ENCODE measurements around the gene SULT1E1. TPM values are rescaled to one million over a fixed set of nuclear protein-coding genes. Genes with fewer than 3 reads are reported as not detected.

SULT1E1 gene
- total and polyA plus RNA-seq, 2 of the 8 experiments (the other 6 are each of a cell fraction or from before 2014, with no cell fraction given), result not detected

GRCh38 chr4:69909195-69909594, 49.2 kb upstream of the SULT1E1 start:
- CTCF ChIA-PET (ENCODE audit: partially characterized antibody), result no interaction called here
- WGBS, 2 experiments (ENCODE audit: extremely low coverage in 1 of 2, insufficient coverage in 1 of 2, insufficient read length in 1 of 2, insufficient replicate concordance in 2 of 2, low coverage in 1 of 2, low lambda C conversion rate in 2 of 2, missing lambda C conversion rate in 1 of 2), result 91% methylated on average over 4 of the region's 4 CpGs; no CpG with 5 or more reads in 1 of the 2 experiments
- FAIRE-seq (no peak), DNase-seq (ENCODE audit: low read depth in 1 of 2, low spot score in 2 of 2) (no peak)
- POLR2A ChIA-PET (ENCODE audit: partially characterized antibody), result no interaction called here
- Histone ChIP-seq H4K8ac (ENCODE audit: extremely low read depth, insufficient read depth, low read length) (no peak overlapping the region), H2BK20ac (ENCODE audit: low read length) (no peak overlapping the region), H3K4me1 (replicated peaks in 1 of 4; ENCODE audit: control insufficient read depth in 3 of 4, insufficient read depth in 4 of 4, low read length in 3 of 4) (no peaks in the 10 kb centered on the region), H4K5ac (ENCODE audit: insufficient read length, low read depth, low read length) (no peak overlapping the region), H3K56ac (replicated peaks; ENCODE audit: insufficient read length, low read depth, low read length) (no peak overlapping the region), H3K79me1 (ENCODE audit: low read depth, low read length) (no peaks in the 10 kb centered on the region), H3K27me3 (replicated peaks in 1 of 4; ENCODE audit: control insufficient read depth in 3 of 4, extremely low read depth in 1 of 4, insufficient read depth in 3 of 4, low read length in 3 of 4) (no peaks in the 10 kb centered on the region), H2BK12ac (ENCODE audit: low read depth, low read length) (no peak overlapping the region), H3K4me2 (ENCODE audit: insufficient read depth in 1 of 2, low read depth in 2 of 2, low read length in 2 of 2) (no peak overlapping the region), H3K4ac (replicated peaks; ENCODE audit: insufficient read length, low read depth, low read length) (no peak overlapping the region), H3K36me3 (ENCODE audit: control insufficient read depth in 2 of 4, insufficient read depth in 4 of 4, low read length in 3 of 4) (no peaks in the 10 kb centered on the region), H4K20me1 (replicated peaks in 1 of 2; ENCODE audit: control insufficient read depth in 1 of 2, insufficient read depth in 2 of 2, low read length in 2 of 2) (no peaks in the 10 kb centered on the region), H4K91ac (replicated peaks; ENCODE audit: insufficient read length, low read length) (no peak overlapping the region), H2BK15ac (ENCODE audit: low read length) (no peak overlapping the region), H3K9me3 (ENCODE audit: insufficient read depth in 2 of 2, low read depth in 1 of 2, low read length in 1 of 2) (no peaks in the 10 kb centered on the region), H2AK5ac (ENCODE audit: low read depth, low read length) (no peak overlapping the region), H2BK120ac (replicated peaks; ENCODE audit: low read depth, low read length) (no peak overlapping the region), H3K27ac (ENCODE audit: low read depth, low read length) (no peak overlapping the region), H2AFZ (ENCODE audit: low read length) (no peak overlapping the region), H3K14ac (ENCODE audit: insufficient read length) (no peak overlapping the region), H3K79me2 (ENCODE audit: control insufficient read depth in 1 of 2, insufficient read depth in 2 of 2, low read length in 2 of 2) (no peaks in the 10 kb centered on the region), H2BK5ac (ENCODE audit: low read depth, low read length) (no peak overlapping the region), H3K18ac (ENCODE audit: extremely low read depth, low read length) (no peak overlapping the region), H3K4me3 (ENCODE audit: extremely low read depth in 1 of 4, insufficient read depth in 2 of 4, low read depth in 3 of 4, low read length in 4 of 4) (no peak overlapping the region), H3K9ac (replicated peaks in 1 of 4; ENCODE audit: extremely low read depth in 1 of 4, low read depth in 3 of 4, low read length in 3 of 4) (no peak overlapping the region), H3K23me2 (ENCODE audit: low read depth, low read length) (no peaks in the 10 kb centered on the region), H3K23ac (ENCODE audit: insufficient read length) (no peak overlapping the region)
- TF ChIP-seq E2F6 (IDR thresholded peaks at IDR 0.05) (no peak), SP2 (IDR thresholded peaks at IDR 0.05; ENCODE audit: low read length) (no peak), RFX5 (IDR thresholded peaks at IDR 0.05; ENCODE audit: borderline replicate concordance, low read depth, low read length) (no peak), CHD2 (IDR thresholded peaks at IDR 0.05; ENCODE audit: low read length) (no peak), ATF2 (IDR thresholded peaks at IDR 0.05; ENCODE audit: low read length) (no peak), EZH2 (IDR thresholded peaks at IDR 0.05; ENCODE audit: low read depth, low read length, severe bottlenecking) (no peak), CTCF (IDR thresholded peaks at IDR 0.05; ENCODE audit: control extremely low read depth in 1 of 3, insufficient read depth in 1 of 3, low read depth in 1 of 3, low read length in 3 of 3) (no peak), CEBPB (IDR thresholded peaks at IDR 0.05; ENCODE audit: low read depth, low read length) (no peak), SP1 (IDR thresholded peaks at IDR 0.05; ENCODE audit: low read depth, low read length) (no peak), HDAC2 (IDR thresholded peaks at IDR 0.05; ENCODE audit: borderline replicate concordance in 1 of 2, low read depth in 2 of 2, low read length in 2 of 2) (no peak)
